SJSA1 (cell line): ENCODE results near the gene TRIM56. TPM values are rescaled to one million over a fixed set of nuclear protein-coding genes. Genes with fewer than 3 reads are reported as not detected.
"Not testable (repeated sequence)": the region's sequence is repeated elsewhere in the genome, so short reads cannot be mapped to it uniquely, and the experiment has no call there.

ENCODE experiments used
- DNase-seq, 2 experiments: peaks; one replicate each; pipeline ENCODE4 v3.0.0-alpha.2; 2015 to 2020; ENCODE audit warnings: low spot score in 2 of 2, low read depth in 1 of 2
- H3K27ac ChIP-seq: fragments of 250-450 bp; sonication (Bioruptor Pico); 2 replicates; pipeline ENCODE4 v1.5.1; 2020; ENCODE audit warnings: mild to moderate bottlenecking, moderate library complexity
- H3K27me3 ChIP-seq: fragments of 250-450 bp; sonication (Bioruptor Pico); replicated peaks from 2 replicates; pipeline ENCODE4 v1.5.1; 2020; ENCODE audit warnings: mild to moderate bottlenecking, moderate library complexity
- H3K36me3 ChIP-seq: fragments of 250-450 bp; sonication (Bioruptor Pico); 2 replicates; pipeline ENCODE4 v1.5.1; 2020; ENCODE audit warnings: mild to moderate bottlenecking
- H3K4me1 ChIP-seq: fragments of 250-450 bp; sonication (Bioruptor Pico); replicated peaks from 2 replicates; pipeline ENCODE4 v1.6.1; 2021; ENCODE audit warnings: mild to moderate bottlenecking
- H3K4me3 ChIP-seq: fragments of 250-450 bp; sonication (Bioruptor Pico); 2 replicates; pipeline ENCODE4 v1.5.1; 2020; ENCODE audit warnings: mild to moderate bottlenecking
- H3K9me3 ChIP-seq: fragments of 250-450 bp; sonication (Bioruptor Pico); replicated peaks from 2 replicates; pipeline ENCODE4 v1.5.1; 2020; ENCODE audit warnings: mild to moderate bottlenecking
- total RNA-seq: library from RNA; depleted of rRNA; stranded (reverse); fragments of >200 nt; shearing (Covaris generic); gene quantifications from 2 replicates; pipeline ENCODE4 v1.2.3, GENCODE V29; 2014

Gene TRIM56
- total RNA-seq, 1 experiment from 2014 or later, result 10.3 TPM

GRCh38 chr7:101124376-101125056 is 39.2 kb downstream of the TRIM56 start:
- Histone ChIP-seq H3K9me3 (no peaks in the 10 kb centered on the region), H3K4me3 (no peak overlapping the region), H3K27ac (peak overlapping the region; percentile 99), H3K36me3 (no peaks in the 10 kb centered on the region; the same call in 1 of the 2 replicates), H3K27me3 (no peaks in the 10 kb centered on the region), H3K4me1 (peaks cover 92% of the 10 kb centered on the region)
- DNase-seq, result peak; percentile 82 to 94

- Histone ChIP-seq H3K27ac (peak overlapping the region; percentile 99), H3K4me1 (peaks cover 76% of the 10 kb centered on the region), H3K36me3 (peaks cover 10% of the 10 kb centered on the region), H3K4me3 (no peak overlapping the region), H3K27me3 (no peaks in the 10 kb centered on the region), H3K9me3 (no peaks in the 10 kb centered on the region)
- DNase-seq, result peak; percentile 72 to 76
Observed at GRCh38 chr7:101125989-101126650, 40.8 kb downstream of the TRIM56 start.

GRCh38 chr7:101126651-101127459 is 41.6 kb downstream of the TRIM56 start, which contains the start of gene SERPINE1:
Gene SERPINE1 (plus strand): TSS chr7:101127104. CDS start chr7:101128394, 1,290 bp downstream.
- Histone ChIP-seq H3K4me1 (peaks cover 68% of the 10 kb centered on the region), H3K9me3 (no peaks in the 10 kb centered on the region), H3K36me3 (peaks cover 16% of the 10 kb centered on the region), H3K4me3 (peak within 1 kb of the TSS; percentile 18), H3K27me3 (no peaks in the 10 kb centered on the region), H3K27ac (peak within 1 kb of the TSS; percentile 99)
- DNase-seq, result peak; percentile 88 to 93

GRCh38 chr7:101127460-101128039 is 42.3 kb downstream of the TRIM56 start:
- H3K27ac ChIP-seq, result no peak overlapping the region
- peaks cover 61% of the 10 kb centered on the region for H3K4me1 ChIP-seq
- no peaks in the 10 kb centered on the region for H3K9me3 ChIP-seq
- H3K27me3 ChIP-seq, result no peaks in the 10 kb centered on the region
- H3K4me3 ChIP-seq, result peak overlapping the region; percentile 18
- DNase-seq, result no peak
- H3K36me3 ChIP-seq, result peaks cover 21% of the 10 kb centered on the region

GRCh38 chr7:101128040-101128834 is 43.0 kb downstream of the TRIM56 start:
- no peak for DNase-seq
- H3K27ac ChIP-seq, result no peak overlapping the region
- peaks cover 21% of the 10 kb centered on the region for H3K36me3 ChIP-seq
- no peak overlapping the region for H3K4me3 ChIP-seq
- no peaks in the 10 kb centered on the region for H3K27me3 ChIP-seq
- H3K4me1 ChIP-seq, result peaks cover 54% of the 10 kb centered on the region
- H3K9me3 ChIP-seq, result no peaks in the 10 kb centered on the region

GRCh38 chr7:101129603-101130117 is 44.4 kb downstream of the TRIM56 start:
- H3K4me3 ChIP-seq, result no peak overlapping the region
- peaks cover 25% of the 10 kb centered on the region for H3K36me3 ChIP-seq
- no peak overlapping the region for H3K27ac ChIP-seq
- peaks cover 46% of the 10 kb centered on the region for H3K4me1 ChIP-seq
- no peak for DNase-seq
- no peaks in the 10 kb centered on the region for H3K27me3 ChIP-seq
- no peaks in the 10 kb centered on the region for H3K9me3 ChIP-seq

- H3K9me3 ChIP-seq, H3K27ac ChIP-seq, DNase-seq, H3K4me3 ChIP-seq, H3K27me3 ChIP-seq: not testable (repeated sequence)
- Histone ChIP-seq H3K4me1 (peaks cover 29% of the 10 kb centered on the region), H3K36me3 (peaks cover 45% of the 10 kb centered on the region)
Observed at GRCh38 chr7:101132626-101133600, 47.6 kb downstream of the TRIM56 start.

- H3K4me3 ChIP-seq, result no peak overlapping the region
- peaks cover 45% of the 10 kb centered on the region for H3K36me3 ChIP-seq
- DNase-seq, result no peak
- H3K27me3 ChIP-seq, result no peaks in the 10 kb centered on the region
- no peak overlapping the region for H3K27ac ChIP-seq
- H3K9me3 ChIP-seq, result no peaks in the 10 kb centered on the region
- H3K4me1 ChIP-seq, result peaks cover 29% of the 10 kb centered on the region
Observed at GRCh38 chr7:101133621-101134398, 48.5 kb downstream of the TRIM56 start.

- Histone ChIP-seq H3K27me3 (no peaks in the 10 kb centered on the region), H3K9me3 (no peaks in the 10 kb centered on the region), H3K4me1 (peaks cover 36% of the 10 kb centered on the region), H3K36me3 (peaks cover 45% of the 10 kb centered on the region), H3K27ac (no peak overlapping the region), H3K4me3 (no peak overlapping the region)
- no peak for DNase-seq
Observed at GRCh38 chr7:101134399-101134980, 49.2 kb downstream of the TRIM56 start.

GRCh38 chr7:101137651-101138212 is 52.5 kb downstream of the TRIM56 start:
- Histone ChIP-seq H3K4me3 (no peak overlapping the region), H3K9me3 (no peaks in the 10 kb centered on the region), H3K36me3 (peaks cover 24% of the 10 kb centered on the region), H3K27me3 (no peaks in the 10 kb centered on the region), H3K4me1 (peaks cover 40% of the 10 kb centered on the region), H3K27ac (peak overlapping the region; percentile 94)
- DNase-seq, result no peak
